Measurements from ENCODE around the gene NXPE1.

NXPE1 gene

DNA sequence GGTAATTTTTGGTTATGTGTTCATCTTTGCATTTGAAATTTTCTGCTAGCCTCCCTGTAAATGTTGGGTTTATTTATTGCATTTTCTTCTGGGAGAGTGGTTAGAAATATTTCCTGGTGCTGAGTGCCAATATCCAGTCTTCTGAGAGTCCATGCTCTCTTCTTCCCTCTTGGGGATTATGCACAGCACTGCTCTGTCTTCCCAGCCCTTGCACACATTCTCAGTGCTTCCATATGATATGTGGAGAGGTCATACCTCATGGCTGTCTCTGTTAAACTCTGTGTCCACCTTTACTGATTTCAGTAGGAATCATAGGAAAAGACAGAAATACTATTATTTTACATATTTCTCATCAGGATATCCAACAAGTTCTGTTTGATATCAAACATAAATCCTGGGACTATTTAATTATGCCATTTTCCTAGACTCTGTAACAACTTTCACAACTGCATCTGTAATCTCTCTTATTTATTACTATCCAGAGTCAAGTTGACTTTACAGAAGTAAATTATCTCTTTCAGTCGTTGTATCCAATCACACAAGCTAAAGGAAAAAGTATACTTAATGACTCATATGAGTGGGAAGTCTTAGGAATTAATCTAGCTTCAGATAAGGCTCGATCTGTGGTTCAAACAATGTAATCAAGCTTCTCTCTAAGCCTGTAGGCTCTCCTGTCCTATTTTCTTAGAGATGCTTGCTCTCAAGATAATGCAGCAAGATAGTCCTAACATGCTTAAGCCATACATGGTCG lies 2.7 kb upstream of the NXPE1 start:
- DNase-seq: no peak

GRCh38 chr11:114556135-114556534 lies 3.5 kb downstream of the NXPE1 start:
- DNase-seq: no peak

GRCh38 chr11:114553642-114554041 lies 6.0 kb downstream of the NXPE1 start:
- DNase-seq: no peak

DNA sequence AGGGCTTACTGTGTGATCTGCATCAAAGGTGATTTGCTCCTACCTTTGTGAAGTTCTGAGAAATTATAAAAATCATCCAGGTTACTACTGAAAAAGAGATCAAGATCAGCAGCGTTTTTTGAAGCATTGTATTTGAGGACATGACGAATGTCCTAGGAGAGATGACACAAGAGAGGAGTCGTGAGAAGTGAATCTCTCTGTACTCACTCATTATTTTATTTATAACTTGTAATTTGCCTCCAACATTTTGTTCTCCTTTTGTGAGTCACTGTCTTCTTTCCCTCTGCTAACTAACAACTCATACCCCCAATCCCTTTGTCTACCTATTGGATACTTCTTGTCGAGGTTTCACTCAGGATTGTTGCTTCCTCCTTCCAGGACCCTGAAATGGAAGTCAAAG lies 8.6 kb downstream of the NXPE1 start:
- DNase-seq: no peak

GRCh38 chr11:114525682-114526081 lies 34.0 kb downstream of the NXPE1 start:
- no peak for DNase-seq

DNA sequence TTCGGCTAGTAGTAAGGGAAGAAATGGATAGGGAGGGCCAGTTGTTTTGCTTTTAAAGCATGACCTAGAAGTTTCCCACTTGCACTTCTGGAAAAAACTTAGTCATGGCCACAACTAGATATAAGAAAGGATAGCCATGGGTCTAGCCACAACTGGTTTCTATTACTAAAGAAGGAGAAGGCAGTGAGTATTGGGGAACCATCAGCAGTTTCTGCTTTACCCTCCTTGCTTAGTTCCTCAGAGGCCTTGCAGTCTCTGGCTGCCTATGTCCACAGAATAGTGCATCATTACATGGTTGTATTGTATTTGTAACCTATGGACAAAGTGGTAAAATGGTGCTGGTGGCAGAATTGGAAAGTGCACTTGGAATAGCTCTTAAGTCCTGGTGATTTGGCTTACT lies 35.6 kb downstream of the NXPE1 start:
- DNase-seq: no peak

- DNase-seq: no peak
These were observed 36.9 kb downstream of the NXPE1 start for GRCh38 chr11:114522818-114523217.

DNA sequence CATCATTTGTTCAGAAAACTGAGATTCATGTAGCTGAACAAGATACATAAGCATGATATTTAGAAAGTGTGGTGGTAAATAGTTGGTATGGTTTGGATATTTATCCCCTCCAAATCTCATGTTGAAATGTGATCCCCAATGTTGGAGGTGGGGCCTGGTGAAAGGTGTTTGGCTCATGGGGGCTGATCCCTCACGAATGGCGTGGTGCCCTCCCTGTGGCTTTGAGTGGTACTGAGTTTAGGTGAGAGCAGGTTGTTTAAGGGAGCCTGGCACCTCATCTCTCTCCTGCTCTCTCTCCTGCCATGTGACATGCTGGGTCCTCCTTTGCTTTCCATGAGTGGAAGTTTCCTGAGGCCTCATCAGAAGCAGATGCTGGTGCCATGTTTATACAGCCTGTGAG lies 48.1 kb downstream of the NXPE1 start:
- DNase-seq: no peak

- no peak for DNase-seq
These were observed 48.6 kb downstream of the NXPE1 start for GRCh38 chr11:114511079-114511478.

DNA sequence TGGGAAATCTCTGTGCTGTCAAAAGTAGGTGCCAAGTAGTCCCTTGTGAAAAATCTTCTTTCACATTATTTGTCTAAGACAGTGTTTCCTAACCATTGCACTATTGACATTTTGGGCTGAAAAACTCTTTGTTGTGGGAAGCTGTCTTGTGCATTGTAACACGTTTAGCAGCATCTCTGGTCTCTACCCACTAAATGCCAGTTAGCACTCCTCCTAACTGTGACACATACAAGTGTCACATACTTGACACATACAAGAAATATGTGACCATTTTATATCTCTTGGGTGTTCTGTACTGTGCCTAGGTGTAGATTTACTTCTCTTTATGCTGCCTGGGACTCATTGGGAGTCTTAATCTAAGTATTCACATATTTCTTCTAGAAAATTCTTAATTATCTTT lies 57.8 kb downstream of the NXPE1 start:
- no peak for DNase-seq

- DNase-seq: no peak
These were observed 59.9 kb downstream of the NXPE1 start for GRCh38 chr11:114499756-114500155.

DNA sequence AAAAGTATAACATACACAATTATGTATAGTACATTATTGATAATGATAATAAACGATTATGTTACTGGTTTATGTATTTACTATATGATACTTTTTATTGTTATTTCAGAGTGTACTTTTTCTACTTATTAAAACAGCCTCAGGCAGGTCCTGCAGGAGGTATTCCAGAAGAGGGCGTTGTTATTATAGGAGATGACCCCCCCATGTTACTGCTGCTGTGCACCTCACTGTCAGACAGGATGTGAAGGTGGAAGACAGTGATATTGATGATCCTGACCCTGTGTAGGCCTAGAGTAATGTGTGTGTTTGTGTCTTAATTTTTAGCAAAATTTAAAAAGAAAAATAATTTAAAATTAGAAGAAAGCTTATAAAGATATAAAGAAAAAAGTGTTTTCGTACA lies 62.8 kb downstream of the NXPE1 start:
- DNase-seq: no peak

DNA sequence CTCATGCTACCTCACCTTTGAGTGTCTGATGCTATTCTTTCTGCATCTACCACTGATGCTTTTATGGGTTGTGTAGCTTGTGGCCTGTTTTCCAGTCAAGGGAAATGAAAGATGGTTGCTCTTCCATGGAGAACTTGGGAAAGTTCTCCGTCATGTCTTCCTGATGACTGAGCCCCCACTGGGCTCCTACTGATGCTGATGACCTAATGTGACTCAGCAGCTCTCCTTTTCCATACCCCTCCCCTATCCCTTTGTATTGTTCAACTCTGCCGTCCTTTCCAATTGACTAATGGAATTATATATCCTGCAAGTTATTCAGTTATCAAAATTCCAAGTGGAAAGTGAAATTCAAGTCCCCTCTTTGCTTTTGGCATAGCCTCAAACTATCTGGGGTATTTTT lies 75.8 kb downstream of the NXPE1 start:
- DNase-seq: no peak

- DNase-seq: no peak
These were observed 77.6 kb downstream of the NXPE1 start for GRCh38 chr11:114482114-114482513.

DNA sequence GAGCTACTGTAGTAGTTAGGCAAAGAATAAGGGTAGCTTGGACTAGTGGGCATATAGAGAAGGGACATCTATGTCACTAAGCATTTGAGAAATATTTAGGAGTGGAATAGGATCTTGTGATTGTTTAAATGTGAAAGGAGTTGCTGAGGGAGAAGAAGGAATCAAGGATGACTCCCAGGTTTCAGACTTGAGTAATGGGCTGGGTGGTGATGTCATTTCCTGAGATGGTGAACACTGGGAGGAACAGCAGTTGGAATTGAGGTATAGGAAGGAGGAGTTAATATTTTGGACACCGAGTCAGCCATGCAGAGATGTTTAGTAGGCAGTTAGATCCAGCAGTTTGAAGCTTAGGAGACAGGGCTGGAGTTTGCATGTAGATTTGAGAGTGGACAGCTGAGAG lies 80.3 kb downstream of the NXPE1 start:
- no peak for DNase-seq

DNA sequence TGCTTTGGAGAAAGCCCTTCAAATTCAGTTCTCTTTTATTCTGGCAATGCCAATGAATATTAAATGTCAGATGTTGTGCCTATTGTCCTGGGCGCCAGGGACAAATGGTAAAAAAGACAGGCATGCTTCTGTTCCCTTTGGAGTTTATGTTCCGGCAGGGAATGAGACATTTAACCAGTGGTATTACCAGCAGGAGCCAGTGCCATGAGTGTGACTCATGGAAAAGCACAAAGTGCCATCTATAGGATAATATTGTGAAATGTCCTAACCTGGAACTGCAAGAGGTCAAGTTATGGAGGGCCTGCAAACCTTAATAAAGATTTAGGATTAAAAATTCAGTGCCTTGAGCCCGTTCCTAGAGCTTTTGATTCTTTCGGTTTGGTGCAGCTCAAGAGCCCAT lies 80.9 kb downstream of the NXPE1 start:
- DNase-seq: no peak

GRCh38 chr11:114478001-114478410 lies 81.7 kb downstream of the NXPE1 start:
- no peak for DNase-seq

DNA sequence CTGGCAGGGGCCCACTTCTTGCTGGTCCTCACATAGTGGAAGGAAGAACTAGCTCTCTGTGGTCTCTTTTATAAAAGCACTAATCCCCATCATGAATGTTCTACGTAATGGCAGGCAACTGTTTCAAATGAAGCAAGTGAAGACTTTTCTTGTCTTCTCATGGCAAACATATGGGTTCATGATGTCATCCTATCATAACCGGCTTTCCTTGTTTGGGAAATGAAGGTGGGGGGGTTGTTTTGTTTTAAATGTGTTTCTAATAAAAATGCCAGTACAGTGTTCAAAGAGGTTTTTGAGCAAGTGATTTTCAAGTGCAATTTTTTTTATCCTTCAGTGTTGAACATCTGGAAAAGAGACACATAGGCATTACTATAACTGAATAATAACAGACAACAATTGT lies 87.0 kb downstream of the NXPE1 start:
- no peak for DNase-seq

All from stimulated activated CD4-positive, alpha-beta T cell treated with anti-CD3 and anti-CD28 coated beads, Interleukin-12 subunit alpha, Interleukin-12 subunit beta, amount 100 ng/mL, for 4 hours (primary cell).